Upper lobe of right lung (tissue), 1 donor: ENCODE data around the gene TMEM88. TPM values are rescaled to one million over a fixed set of nuclear protein-coding genes. Genes with fewer than 3 reads are reported as not detected.
A peak's percentile ranks its signal among the peaks of the same experiment; 100 is the strongest.

Source experiments
- ATAC-seq: fragments of 200-7000 bp; cut with Tn5 transposase; one replicate; pipeline ENCODE4 v1.9.1; 2020; ENCODE audit warnings: mild to moderate bottlenecking, moderate library complexity
- DNase-seq: peaks from one replicate; pipeline ENCODE4 v3.0.0-alpha.2; 2020
- H3K27ac ChIP-seq: fragments of 200-600 bp; one replicate; pipeline ENCODE4 v1.8.0; 2022
- H3K27me3 ChIP-seq: fragments of 200-600 bp; one replicate; pipeline ENCODE4 v1.8.0; 2022; ENCODE audit warnings: mild to moderate bottlenecking
- H3K36me3 ChIP-seq: fragments of 200-600 bp; one replicate; pipeline ENCODE4 v1.8.0; 2022
- H3K4me1 ChIP-seq: fragments of 200-600 bp; one replicate; pipeline ENCODE4 v1.8.0; 2022
- H3K4me3 ChIP-seq: fragments of 200-600 bp; one replicate; pipeline ENCODE4 v1.8.0; 2022; ENCODE audit warnings: mild to moderate bottlenecking
- H3K9me3 ChIP-seq: fragments of 200-600 bp; one replicate; pipeline ENCODE4 v1.8.0; 2022
- CTCF ChIP-seq: fragments of 200-600 bp; IDR thresholded peaks from one replicate; pipeline ENCODE4 v1.8.0; 2022; ENCODE audit warnings: antibody characterized with exemption
- intact Hi-C: fragments of 100-400 bp; cut with DNase I; formaldehyde crosslinking; loops from one replicate; pipeline ENCODE4 v1.11.0; 2022
- total RNA-seq: library from RNA; stranded (reverse); fragmentation: NEBNext Ultra II Directional; extraction: Animal tissue kit (Norgen Biotek cat#: 25700); gene quantifications from one replicate; pipeline ENCODE4 v1.2.1, GENCODE V29; 2021
- donor health status: DM: no; HTN: yes; CAD: no; lungs with severe emphysema.

The TMEM88 gene
- total RNA-seq, 1 donor from 2014 or later: 10.7 TPM

GRCh38 chr17:7834542-7834956 lies 20.3 kb upstream of the TMEM88 start:
- H3K4me1 ChIP-seq: peaks cover 28% of the 10 kb centered on the region
- intact Hi-C loops: no loop called here
- TF ChIP-seq CTCF: no peak

GRCh38 chr17:7834957-7835813 lies 19.7 kb upstream of the TMEM88 start:
- intact Hi-C loops: no loop called here
- Histone ChIP-seq H3K36me3 (peaks cover under 1% of the 10 kb centered on the region), H3K4me3 (peak overlapping the region; percentile 83), H3K4me1 (peaks cover 34% of the 10 kb centered on the region), H3K27me3 (no peaks in the 10 kb centered on the region), H3K9me3 (no peaks in the 10 kb centered on the region), H3K27ac (peak overlapping the region; percentile 99)
- TF ChIP-seq CTCF: peak; percentile 69
- ATAC-seq (peak; percentile 82), DNase-seq (peak; percentile 98)

More at GRCh38 chr17:7834542-7834956, 20.3 kb upstream of the TMEM88 start:
- peak overlapping the region; percentile 83 for H3K4me3 ChIP-seq
- ATAC-seq: peak; percentile 34
- H3K27me3 ChIP-seq: no peaks in the 10 kb centered on the region
- peak; percentile 91 for DNase-seq
- peak overlapping the region; percentile 99 for H3K27ac ChIP-seq
- no peaks in the 10 kb centered on the region for H3K9me3 ChIP-seq
- no peaks in the 10 kb centered on the region for H3K36me3 ChIP-seq

GRCh38 chr17:7835814-7836595 lies 18.9 kb upstream of the TMEM88 start:
- no peak for TF ChIP-seq CTCF
- H3K27me3 ChIP-seq: no peaks in the 10 kb centered on the region
- H3K9me3 ChIP-seq: no peaks in the 10 kb centered on the region
- peak; percentile 19 for ATAC-seq
- peak overlapping the region; percentile 83 for H3K4me3 ChIP-seq
- H3K27ac ChIP-seq: peak overlapping the region; percentile 99
- peaks cover 42% of the 10 kb centered on the region for H3K4me1 ChIP-seq
- H3K36me3 ChIP-seq: peaks cover 5% of the 10 kb centered on the region
- peak; percentile 88 for DNase-seq
- intact Hi-C loops: no loop called here

GRCh38 chr17:7836596-7837407 lies 18.1 kb upstream of the TMEM88 start:
- peaks cover 46% of the 10 kb centered on the region for H3K4me1 ChIP-seq
- peak; percentile 38 for ATAC-seq
- intact Hi-C loops: no loop called here
- H3K27me3 ChIP-seq: no peaks in the 10 kb centered on the region
- H3K9me3 ChIP-seq: no peaks in the 10 kb centered on the region
- peak; percentile 94 for DNase-seq
- peaks cover 5% of the 10 kb centered on the region for H3K36me3 ChIP-seq
- H3K27ac ChIP-seq: peak overlapping the region; percentile 99
- H3K4me3 ChIP-seq: peak overlapping the region; percentile 83
- TF ChIP-seq CTCF: no peak

GRCh38 chr17:7837408-7838088 lies 17.3 kb upstream of the TMEM88 start:
- no peak for DNase-seq
- Histone ChIP-seq H3K36me3 (peaks cover 5% of the 10 kb centered on the region), H3K4me3 (peak overlapping the region; percentile 83), H3K4me1 (peaks cover 46% of the 10 kb centered on the region), H3K9me3 (no peaks in the 10 kb centered on the region), H3K27me3 (no peaks in the 10 kb centered on the region), H3K27ac (peak overlapping the region; percentile 99)
- no peak for ATAC-seq
- no peak for TF ChIP-seq CTCF
- intact Hi-C loops: no loop called here
